SW 1271 (cell line): ENCODE measurements around the gene ALOX15.
"Not testable (repeated sequence)": the region's sequence is repeated elsewhere in the genome, so short reads cannot be mapped to it uniquely, and the experiment has no call there.

Experiments used
- DNase-seq, 2 experiments: peaks; one replicate each; lab custom pipeline; 2025; lab: John Stamatoyannopoulos, UW

Gene ALOX15

GRCh38 chr17:4593021-4593421 is 48.5 kb downstream of the ALOX15 start:
- DNase-seq, result no peak

GRCh38 chr17:4592240-4593005 is 49.1 kb downstream of the ALOX15 start:
- DNase-seq, result no peak

- no peak for DNase-seq
Measured at GRCh38 chr17:4591529-4591928, 49.9 kb downstream of the ALOX15 start.

- no peak for DNase-seq
Measured at GRCh38 chr17:4590981-4591453, 50.5 kb downstream of the ALOX15 start.

GRCh38 chr17:4590042-4590441 is 51.4 kb downstream of the ALOX15 start:
- DNase-seq, result not testable (repeated sequence)

GRCh38 chr17:4588898-4589625 is 52.4 kb downstream of the ALOX15 start:
- DNase-seq, result no peak

GRCh38 chr17:4588391-4588790 is 53.1 kb downstream of the ALOX15 start:
- DNase-seq, result no peak

GRCh38 chr17:4587803-4588202 is 53.7 kb downstream of the ALOX15 start:
- DNase-seq, result no peak

GRCh38 chr17:4587195-4587594 is 54.3 kb downstream of the ALOX15 start:
- DNase-seq, result no peak

- no peak for DNase-seq
Measured at GRCh38 chr17:4586043-4586442, 55.4 kb downstream of the ALOX15 start.

- DNase-seq, result no peak
Measured at GRCh38 chr17:4585638-4585994, 55.9 kb downstream of the ALOX15 start.

GRCh38 chr17:4584917-4585637 is 56.4 kb downstream of the ALOX15 start:
- DNase-seq, result no peak

- no peak for DNase-seq
Measured at GRCh38 chr17:4584101-4584916, 57.2 kb downstream of the ALOX15 start, which contains the start of gene SMTNL2. Gene SMTNL2, plus strand, starts transcription at chr17:4584529. Its CDS starts 77 bp downstream, at chr17:4584606.

- DNase-seq, result no peak
Measured at GRCh38 chr17:4583782-4584100, 57.7 kb downstream of the ALOX15 start.

GRCh38 chr17:4583206-4583605 is 58.3 kb downstream of the ALOX15 start:
- no peak for DNase-seq

GRCh38 chr17:4582691-4583090 is 58.8 kb downstream of the ALOX15 start:
- no peak for DNase-seq

GRCh38 chr17:4582101-4582501 is 59.4 kb downstream of the ALOX15 start:
- DNase-seq, result no peak
